GM15510 (cell line): ENCODE data around the gene DNAH17.

Source experiments
- POLR2A ChIP-seq: IDR thresholded peaks from 3 replicates; pipeline ENCODE4 v1.6.1; 2011; ENCODE audit warnings: borderline replicate concordance; ENCODE audit not compliant: insufficient read length; ENCODE audit errors: extremely low read depth

Gene DNAH17

GRCh38 chr17:78512976-78513375, 64.2 kb downstream of the DNAH17 start:
- no peak for TF ChIP-seq POLR2A

GRCh38 chr17:78510141-78511075, 66.8 kb downstream of the DNAH17 start:
- TF ChIP-seq POLR2A, result no peak

GRCh38 chr17:78507526-78507925, 69.7 kb downstream of the DNAH17 start:
- TF ChIP-seq POLR2A, result no peak

- no peak for TF ChIP-seq POLR2A
These were observed 70.5 kb downstream of the DNAH17 start for GRCh38 chr17:78506454-78507309.

GRCh38 chr17:78504156-78504925, 72.9 kb downstream of the DNAH17 start:
- TF ChIP-seq POLR2A, result no peak

GRCh38 chr17:78502611-78503148, 74.5 kb downstream of the DNAH17 start:
- TF ChIP-seq POLR2A, result no peak

GRCh38 chr17:78501241-78502036, 75.8 kb downstream of the DNAH17 start:
- no peak for TF ChIP-seq POLR2A

- TF ChIP-seq POLR2A, result no peak
These were observed 76.4 kb downstream of the DNAH17 start for GRCh38 chr17:78500806-78501205.

- no peak for TF ChIP-seq POLR2A
These were observed 77.3 kb downstream of the DNAH17 start for GRCh38 chr17:78499715-78500540.

GRCh38 chr17:78498848-78499247, 78.3 kb downstream of the DNAH17 start:
- TF ChIP-seq POLR2A, result no peak

- no peak for TF ChIP-seq POLR2A
These were observed 80.1 kb downstream of the DNAH17 start for GRCh38 chr17:78497115-78497540.

GRCh38 chr17:78496311-78496710, 80.9 kb downstream of the DNAH17 start:
- no peak for TF ChIP-seq POLR2A

GRCh38 chr17:78495634-78496033, 81.6 kb downstream of the DNAH17 start:
- no peak for TF ChIP-seq POLR2A
